K562 (cell line): ENCODE measurements around the gene TLE4. TPM values are rescaled to one million over a fixed set of nuclear protein-coding genes. Genes with fewer than 3 reads are reported as not detected.

Source experiments
- IRF2 ChIP-seq: sonication (generic); formaldehyde crosslinking; IDR thresholded peaks from 2 replicates; pipeline ENCODE4 v1.8.1; 2022; ENCODE audit warnings: mild to moderate bottlenecking, missing genetic modification reagents
- NFYB ChIP-seq: IDR thresholded peaks from 2 replicates; pipeline ENCODE4 v1.6.1; 2011; ENCODE audit warnings: mild to moderate bottlenecking, moderate library complexity; ENCODE audit not compliant: insufficient read length; ENCODE audit errors: extremely low read depth
- WHSC1 ChIP-seq: IDR thresholded peaks from one replicate; pipeline ENCODE4 v1.6.1; 2012; ENCODE audit warnings: low read length, control low read depth, inconsistent platforms
- ZEB2 ChIP-seq: fragments of 450-650 bp; IDR thresholded peaks from 2 replicates; pipeline ENCODE4 v1.6.1; 2016
- ZNF143 ChIP-seq: sonication (generic); formaldehyde crosslinking; IDR thresholded peaks from 2 replicates; pipeline ENCODE4 v1.9.0; 2022; ENCODE audit warnings: mild to moderate bottlenecking, missing genetic modification reagents
- polyA plus RNA-seq, 8 experiments: library from polyadenylated mRNA; depleted of rRNA in 4 of 8; stranded (reverse) in 5 of 8; unstranded in 3 of 8; fragments of >200 nt; fragmentation: Nextera tagmentation in 2 of 8; fragmentation: Illumina TruSeq in 1 of 8; extraction: Ambion mirVana in 2 of 8; extraction: Trizol in 1 of 8; gene quantifications; 2 replicates each; pipeline versions ENCODE4 v1.2.1 to v1.2.3, GENCODE V29; 2011 to 2014; ENCODE audit warnings: inconsistent platforms in 1 of 8, missing spikeins in 1 of 8
- total RNA-seq, 7 experiments: library from RNA; depleted of rRNA in 6 of 7; stranded (reverse); fragments of >200 nt in 6 of 7; fragmentation: Illumina TruSeq in 2 of 7; extraction: Trizol in 2 of 7; gene quantifications; 2 replicates each; pipeline versions ENCODE4 v1.2.1 to v1.2.3, GENCODE V29; 2011 to 2021; ENCODE audit warnings: low replicate concordance in 1 of 7
- TF ChIP-seq, protein P1 (sequence below), 2 experiments: fragments of 450-650 bp; formaldehyde crosslinking in 1 of 2; IDR thresholded peaks; 2 replicates each; pipeline versions ENCODE4 v1.4.0 to v1.6.1; 2014 to 2020; ENCODE audit warnings: mild to moderate bottlenecking in 2 of 2, borderline replicate concordance in 1 of 2, low read depth in 1 of 2
- TF ChIP-seq, protein P2 (sequence below): IDR thresholded peaks from 3 replicates; pipeline ENCODE4 v1.6.1; 2011; ENCODE audit warnings: borderline replicate concordance, mild to moderate bottlenecking, moderate library complexity; ENCODE audit not compliant: insufficient read length; ENCODE audit errors: extremely low read depth

TLE4 gene
- total and polyA plus RNA-seq, 9 of the 15 experiments (the other 6 are each of a cell fraction or from before 2014, with no cell fraction given), result 1.1 to 8.8 (median 5.7) TPM

DNA sequence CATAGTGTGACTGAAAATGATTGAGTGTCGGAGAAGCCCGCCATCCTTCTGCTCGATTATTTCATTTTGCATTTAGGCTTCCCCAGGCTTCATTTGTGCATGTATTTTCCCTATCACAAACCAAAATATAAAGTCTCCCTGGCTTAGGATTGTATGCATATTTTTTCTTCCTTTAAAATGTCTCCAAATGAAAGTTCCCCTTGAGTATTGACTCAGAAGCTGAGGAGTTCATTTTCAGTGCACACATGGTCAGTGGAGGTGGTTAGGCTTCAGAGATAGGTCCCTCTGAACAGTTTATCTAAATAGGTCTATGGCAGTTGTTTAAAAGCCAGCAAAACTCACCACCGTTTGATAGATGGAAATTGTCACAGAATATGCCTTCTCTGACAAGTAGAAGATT lies 97.2 kb downstream of the TLE4 start (continued):
- TF ChIP-seq, protein P1, sequence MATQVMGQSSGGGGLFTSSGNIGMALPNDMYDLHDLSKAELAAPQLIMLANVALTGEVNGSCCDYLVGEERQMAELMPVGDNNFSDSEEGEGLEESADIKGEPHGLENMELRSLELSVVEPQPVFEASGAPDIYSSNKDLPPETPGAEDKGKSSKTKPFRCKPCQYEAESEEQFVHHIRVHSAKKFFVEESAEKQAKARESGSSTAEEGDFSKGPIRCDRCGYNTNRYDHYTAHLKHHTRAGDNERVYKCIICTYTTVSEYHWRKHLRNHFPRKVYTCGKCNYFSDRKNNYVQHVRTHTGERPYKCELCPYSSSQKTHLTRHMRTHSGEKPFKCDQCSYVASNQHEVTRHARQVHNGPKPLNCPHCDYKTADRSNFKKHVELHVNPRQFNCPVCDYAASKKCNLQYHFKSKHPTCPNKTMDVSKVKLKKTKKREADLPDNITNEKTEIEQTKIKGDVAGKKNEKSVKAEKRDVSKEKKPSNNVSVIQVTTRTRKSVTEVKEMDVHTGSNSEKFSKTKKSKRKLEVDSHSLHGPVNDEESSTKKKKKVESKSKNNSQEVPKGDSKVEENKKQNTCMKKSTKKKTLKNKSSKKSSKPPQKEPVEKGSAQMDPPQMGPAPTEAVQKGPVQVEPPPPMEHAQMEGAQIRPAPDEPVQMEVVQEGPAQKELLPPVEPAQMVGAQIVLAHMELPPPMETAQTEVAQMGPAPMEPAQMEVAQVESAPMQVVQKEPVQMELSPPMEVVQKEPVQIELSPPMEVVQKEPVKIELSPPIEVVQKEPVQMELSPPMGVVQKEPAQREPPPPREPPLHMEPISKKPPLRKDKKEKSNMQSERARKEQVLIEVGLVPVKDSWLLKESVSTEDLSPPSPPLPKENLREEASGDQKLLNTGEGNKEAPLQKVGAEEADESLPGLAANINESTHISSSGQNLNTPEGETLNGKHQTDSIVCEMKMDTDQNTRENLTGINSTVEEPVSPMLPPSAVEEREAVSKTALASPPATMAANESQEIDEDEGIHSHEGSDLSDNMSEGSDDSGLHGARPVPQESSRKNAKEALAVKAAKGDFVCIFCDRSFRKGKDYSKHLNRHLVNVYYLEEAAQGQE (IDR thresholded peaks at IDR 0.05; ENCODE audit: borderline replicate concordance), result no peak
- TF ChIP-seq, protein P1 (CRISPR knock-in tag; IDR thresholded peaks at IDR 0.05; ENCODE audit: low read depth), result no peak
- no peak for TF ChIP-seq ZNF143 (CRISPR knock-in tag)
- TF ChIP-seq, protein P2, sequence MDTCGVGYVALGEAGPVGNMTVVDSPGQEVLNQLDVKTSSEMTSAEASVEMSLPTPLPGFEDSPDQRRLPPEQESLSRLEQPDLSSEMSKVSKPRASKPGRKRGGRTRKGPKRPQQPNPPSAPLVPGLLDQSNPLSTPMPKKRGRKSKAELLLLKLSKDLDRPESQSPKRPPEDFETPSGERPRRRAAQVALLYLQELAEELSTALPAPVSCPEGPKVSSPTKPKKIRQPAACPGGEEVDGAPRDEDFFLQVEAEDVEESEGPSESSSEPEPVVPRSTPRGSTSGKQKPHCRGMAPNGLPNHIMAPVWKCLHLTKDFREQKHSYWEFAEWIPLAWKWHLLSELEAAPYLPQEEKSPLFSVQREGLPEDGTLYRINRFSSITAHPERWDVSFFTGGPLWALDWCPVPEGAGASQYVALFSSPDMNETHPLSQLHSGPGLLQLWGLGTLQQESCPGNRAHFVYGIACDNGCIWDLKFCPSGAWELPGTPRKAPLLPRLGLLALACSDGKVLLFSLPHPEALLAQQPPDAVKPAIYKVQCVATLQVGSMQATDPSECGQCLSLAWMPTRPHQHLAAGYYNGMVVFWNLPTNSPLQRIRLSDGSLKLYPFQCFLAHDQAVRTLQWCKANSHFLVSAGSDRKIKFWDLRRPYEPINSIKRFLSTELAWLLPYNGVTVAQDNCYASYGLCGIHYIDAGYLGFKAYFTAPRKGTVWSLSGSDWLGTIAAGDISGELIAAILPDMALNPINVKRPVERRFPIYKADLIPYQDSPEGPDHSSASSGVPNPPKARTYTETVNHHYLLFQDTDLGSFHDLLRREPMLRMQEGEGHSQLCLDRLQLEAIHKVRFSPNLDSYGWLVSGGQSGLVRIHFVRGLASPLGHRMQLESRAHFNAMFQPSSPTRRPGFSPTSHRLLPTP, result no peak
- no peak for TF ChIP-seq ZEB2
- no peak for TF ChIP-seq IRF2 (CRISPR knock-in tag)
- no peak for TF ChIP-seq WHSC1
- TF ChIP-seq NFYB, result no peak
